Keratinocyte (primary cell): ENCODE results near the gene PALM3. TPM values are rescaled to one million over a fixed set of nuclear protein-coding genes. Genes with fewer than 3 reads are reported as not detected.
"Not testable (repeated sequence)": the region's sequence is repeated elsewhere in the genome, so short reads cannot be mapped to it uniquely, and the experiment has no call there.

Experiments
- DNase-seq: peaks from one replicate; pipeline ENCODE4 v3.0.0-alpha.2; 2011; ENCODE audit warnings: low read depth, missing footprints, low spot score
- FAIRE-seq: peaks from 2 replicates; lab custom pipeline; 2011; peaks lifted over from hg19 to GRCh38; lab: Jason Lieb, UNC
- H2AFZ ChIP-seq: 2 replicates; pipeline ENCODE4 v1.6.0; 2012; ENCODE audit warnings: low read length, control low read depth, inconsistent platforms; ENCODE audit not compliant: control insufficient read depth
- H3K27ac ChIP-seq: 2 replicates; pipeline ENCODE4 v1.5.1; 2011; ENCODE audit warnings: low read length; ENCODE audit not compliant: control insufficient read depth, insufficient read depth
- H3K27me3 ChIP-seq: 3 replicates; pipeline ENCODE4 v1.6.0; 2011; ENCODE audit warnings: low read length; ENCODE audit not compliant: control insufficient read depth, insufficient read depth; ENCODE audit errors: extremely low read depth
- H3K36me3 ChIP-seq, 2 experiments: 2 replicates in 1 of 2; 3 replicates in 1 of 2; pipeline ENCODE4 v1.5.1; 2011; ENCODE audit warnings: low read length in 2 of 2, mild to moderate bottlenecking in 1 of 2; ENCODE audit not compliant: control insufficient read depth in 2 of 2, insufficient read depth in 2 of 2; ENCODE audit errors: extremely low read depth in 1 of 2
- H3K4me1 ChIP-seq: 3 replicates; pipeline ENCODE4 v1.5.1; 2011; ENCODE audit warnings: low read length; ENCODE audit not compliant: control insufficient read depth, insufficient read depth; ENCODE audit errors: extremely low read depth
- H3K4me2 ChIP-seq: 3 replicates; pipeline ENCODE4 v1.6.0; 2011; ENCODE audit warnings: low read depth, low read length; ENCODE audit not compliant: control insufficient read depth, insufficient read depth; ENCODE audit errors: extremely low read depth
- H3K4me3 ChIP-seq, 3 experiments: fragments of 200-600 bp in 1 of 3; sonication (generic) in 1 of 3; 2 replicates in 2 of 3; 3 replicates in 1 of 3; pipeline ENCODE4 v1.5.1; 2011 to 2016; ENCODE audit warnings: low read length in 3 of 3, mild to moderate bottlenecking in 3 of 3, control low read depth in 2 of 3, inconsistent platforms in 1 of 3, low read depth in 1 of 3, mixed read lengths in 1 of 3, mixed run types in 1 of 3, moderate library complexity in 1 of 3; ENCODE audit not compliant: control insufficient read depth in 2 of 3, insufficient read depth in 2 of 3; ENCODE audit errors: extremely low read depth in 1 of 3
- H3K79me2 ChIP-seq: 2 replicates; pipeline ENCODE4 v1.6.0; 2012; ENCODE audit warnings: low read length; ENCODE audit not compliant: control insufficient read depth, insufficient read depth
- H3K9ac ChIP-seq: 3 replicates; pipeline ENCODE4 v1.6.0; 2011; ENCODE audit warnings: low read length; ENCODE audit not compliant: control insufficient read depth, insufficient read depth; ENCODE audit errors: extremely low read depth
- H3K9me1 ChIP-seq: 3 replicates; pipeline ENCODE4 v1.6.0; 2011; ENCODE audit warnings: low read length; ENCODE audit not compliant: control insufficient read depth, insufficient read depth; ENCODE audit errors: extremely low read depth
- H3K9me3 ChIP-seq: 2 replicates; pipeline ENCODE4 v1.5.1; 2012; ENCODE audit warnings: low read depth, low read length; ENCODE audit not compliant: control insufficient read depth
- H4K20me1 ChIP-seq: 3 replicates; pipeline ENCODE4 v1.6.0; 2011; ENCODE audit warnings: low read length; ENCODE audit not compliant: control insufficient read depth, insufficient read depth; ENCODE audit errors: extremely low read depth
- CTCF ChIP-seq, 3 experiments: IDR thresholded peaks in 1 of 3; conservative IDR thresholded peaks in 1 of 3; optimal IDR thresholded peaks in 1 of 3; 2 replicates in 2 of 3; 3 replicates in 1 of 3; pipeline versions ENCODE3 to v1.5.1; 2011; ENCODE audit warnings: low read length in 3 of 3, mild to moderate bottlenecking in 3 of 3, moderate library complexity in 2 of 3, control low read depth in 1 of 3, inconsistent platforms in 1 of 3; ENCODE audit not compliant: insufficient read depth in 2 of 3; ENCODE audit errors: extremely low read depth in 1 of 3
- EZH2 ChIP-seq: IDR thresholded peaks from one replicate; pipeline ENCODE4 v1.6.1; 2012; ENCODE audit warnings: inconsistent platforms, mild to moderate bottlenecking, low read length, moderate library complexity
- dilution Hi-C: fragments of 300-500 bp; cut with MboI; formaldehyde crosslinking; loops from one replicate; pipeline ENCODE4 v1.7.0; 2020; ENCODE audit warnings: low sequenced_read_pairs; ENCODE audit not compliant: extremely low pct_ligation_motif_present
- polyA plus RNA-seq, 5 experiments: library from polyadenylated mRNA; depleted of rRNA in 3 of 5; stranded (reverse) in 3 of 5; stranded (forward) in 1 of 5; unstranded in 1 of 5; fragments of >200 nt; gene quantifications; 1 replicate in 1 of 5; 2 replicates in 3 of 5; 3 replicates in 1 of 5; pipeline versions ENCODE4 v1.2.1 to v1.2.3, GENCODE V29; 2011 to 2012; ENCODE audit warnings: missing spikeins in 2 of 5, low read depth in 1 of 5, low replicate concordance in 1 of 5

The PALM3 gene
- polyA plus RNA-seq, 1 donor (not counting 4 experiments of a cell fraction or from before 2014, with no cell fraction given) = not detected

DNA sequence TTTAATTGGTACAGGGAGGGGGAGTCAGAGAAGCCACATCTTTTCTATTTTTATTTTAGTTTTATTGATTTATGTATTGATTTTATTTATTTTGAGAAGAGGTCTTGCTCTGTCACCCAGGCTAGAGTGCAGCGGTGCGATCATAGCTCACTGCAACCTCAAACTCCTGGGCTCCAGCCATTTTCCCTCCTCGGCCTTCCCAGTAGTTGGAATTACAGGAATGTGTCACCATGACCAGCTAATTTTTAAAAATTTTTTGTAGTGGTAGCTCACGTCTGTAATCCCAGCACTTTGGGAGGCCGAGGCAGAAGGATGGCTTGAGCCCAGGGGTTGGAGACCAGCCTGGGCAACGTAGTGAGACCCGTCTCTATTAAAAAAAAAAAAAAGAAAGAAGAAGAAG is 26.2 kb downstream of the PALM3 start:
- no peak overlapping the region for H3K9ac ChIP-seq
- DNase-seq (no peak), FAIRE-seq (no peak)
- H3K27ac ChIP-seq = no peak overlapping the region
- no peaks in the 10 kb centered on the region for H3K9me1 ChIP-seq
- no peaks in the 10 kb centered on the region for H3K27me3 ChIP-seq
- H3K4me2 ChIP-seq = no peak overlapping the region
- dilution Hi-C loops = no loop called here
- H3K79me2 ChIP-seq = no peaks in the 10 kb centered on the region
- no peak overlapping the region for H2AFZ ChIP-seq
- H4K20me1 ChIP-seq = no peaks in the 10 kb centered on the region
- TF ChIP-seq CTCF (optimal IDR thresholded peaks at IDR 0.05 in 1 of 3, IDR thresholded peaks at IDR 0.05 in 1 of 3, conservative IDR thresholded peaks at IDR 0.05 in 1 of 3; ENCODE audit: extremely low read depth in 1 of 3, insufficient read depth in 2 of 3, low read length in 3 of 3) (no peak), EZH2 (no peak)
- H3K9me3 ChIP-seq = no peaks in the 10 kb centered on the region
- no peak overlapping the region for H3K4me3 ChIP-seq
- no peaks in the 10 kb centered on the region for H3K4me1 ChIP-seq
- H3K36me3 ChIP-seq = no peaks in the 10 kb centered on the region

- H3K27me3 ChIP-seq, H3K4me1 ChIP-seq, H3K9ac ChIP-seq, H2AFZ ChIP-seq, H3K4me3 ChIP-seq, H3K27ac ChIP-seq, H3K9me3 ChIP-seq, FAIRE-seq, DNase-seq, H3K4me2 ChIP-seq, H4K20me1 ChIP-seq, H3K9me1 ChIP-seq, H3K36me3 ChIP-seq, dilution Hi-C loops, H3K79me2 ChIP-seq: not testable (repeated sequence)
These were observed 26.7 kb downstream of the PALM3 start for GRCh38 chr19:14035159-14035558.

- FAIRE-seq = no peak
- Histone ChIP-seq H3K79me2 (no peaks in the 10 kb centered on the region), H3K9ac (no peak overlapping the region), H3K27me3 (no peaks in the 10 kb centered on the region), H3K27ac (no peak overlapping the region), H2AFZ (no peak overlapping the region), H3K36me3 (no peaks in the 10 kb centered on the region), H3K4me2 (no peak overlapping the region), H3K4me3 (no peak overlapping the region), H3K9me3 (no peaks in the 10 kb centered on the region), H4K20me1 (no peaks in the 10 kb centered on the region), H3K9me1 (no peaks in the 10 kb centered on the region), H3K4me1 (no peaks in the 10 kb centered on the region)
- dilution Hi-C loops = no loop called here
- no peak for TF ChIP-seq CTCF (optimal IDR thresholded peaks at IDR 0.05 in 1 of 3, IDR thresholded peaks at IDR 0.05 in 1 of 3, conservative IDR thresholded peaks at IDR 0.05 in 1 of 3; ENCODE audit: extremely low read depth in 1 of 3, insufficient read depth in 2 of 3, low read length in 3 of 3)
- no peak for TF ChIP-seq EZH2
- no peak for DNase-seq
These were observed 27.9 kb downstream of the PALM3 start for GRCh38 chr19:14033946-14034345.
